GM18519 (cell line): ENCODE measurements around the gene NTF3.

Source experiments
- ATAC-seq: cut with Tn5 transposase; IDR thresholded peaks from one replicate; pipeline ENCODE4 v1.9.1; 2021; ENCODE audit warnings: mild to moderate bottlenecking, moderate library complexity; ENCODE audit not compliant: unreplicated experiment, low FRiP score

Gene NTF3

DNA sequence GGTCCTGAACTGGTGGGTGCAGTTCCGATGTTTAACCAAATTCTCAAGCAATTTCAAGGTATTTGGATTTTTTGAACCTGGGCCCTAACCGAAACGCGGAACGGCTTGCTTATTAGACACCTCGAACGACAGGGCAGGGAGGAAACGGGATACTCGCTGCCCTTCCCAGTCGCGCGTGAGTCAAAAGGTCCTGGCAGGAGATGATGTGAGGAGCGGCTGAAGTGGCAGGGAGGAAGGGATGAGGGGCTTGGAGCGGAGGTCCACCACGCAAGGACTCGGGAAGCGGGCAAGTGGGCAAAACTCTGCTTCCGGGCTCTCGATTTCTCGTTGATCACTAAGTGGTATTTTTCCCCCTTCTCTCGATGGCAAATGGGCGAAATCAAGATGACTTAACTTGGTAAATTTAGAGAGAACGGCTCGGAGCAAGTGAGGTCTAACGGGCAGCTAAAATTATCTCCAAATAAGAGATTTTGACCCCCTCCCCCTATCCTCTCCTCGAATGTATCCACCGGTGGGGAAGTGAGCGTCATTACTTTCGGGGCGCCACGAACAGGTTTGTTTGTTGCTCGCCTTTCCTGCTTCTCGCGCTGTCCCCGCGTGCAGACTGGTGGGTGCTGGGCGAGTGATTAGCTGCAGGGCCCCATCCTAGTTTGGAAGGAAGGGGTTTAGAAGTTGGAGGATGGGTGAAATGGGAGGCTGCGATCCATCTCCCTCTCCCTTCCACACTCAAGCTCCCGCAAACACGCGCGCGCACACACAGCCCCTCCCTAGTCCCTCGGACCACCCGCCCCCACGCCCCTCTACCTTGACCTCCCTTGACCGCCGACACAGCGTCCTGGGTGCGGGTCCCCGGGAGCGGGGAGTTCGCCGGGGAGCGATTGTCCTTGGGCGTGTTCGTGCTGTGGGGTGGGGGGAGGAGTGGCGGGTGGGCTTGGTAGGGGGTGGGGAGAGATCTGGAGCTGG, 986 bp upstream of the NTF3 start:
- no peak for ATAC-seq

DNA sequence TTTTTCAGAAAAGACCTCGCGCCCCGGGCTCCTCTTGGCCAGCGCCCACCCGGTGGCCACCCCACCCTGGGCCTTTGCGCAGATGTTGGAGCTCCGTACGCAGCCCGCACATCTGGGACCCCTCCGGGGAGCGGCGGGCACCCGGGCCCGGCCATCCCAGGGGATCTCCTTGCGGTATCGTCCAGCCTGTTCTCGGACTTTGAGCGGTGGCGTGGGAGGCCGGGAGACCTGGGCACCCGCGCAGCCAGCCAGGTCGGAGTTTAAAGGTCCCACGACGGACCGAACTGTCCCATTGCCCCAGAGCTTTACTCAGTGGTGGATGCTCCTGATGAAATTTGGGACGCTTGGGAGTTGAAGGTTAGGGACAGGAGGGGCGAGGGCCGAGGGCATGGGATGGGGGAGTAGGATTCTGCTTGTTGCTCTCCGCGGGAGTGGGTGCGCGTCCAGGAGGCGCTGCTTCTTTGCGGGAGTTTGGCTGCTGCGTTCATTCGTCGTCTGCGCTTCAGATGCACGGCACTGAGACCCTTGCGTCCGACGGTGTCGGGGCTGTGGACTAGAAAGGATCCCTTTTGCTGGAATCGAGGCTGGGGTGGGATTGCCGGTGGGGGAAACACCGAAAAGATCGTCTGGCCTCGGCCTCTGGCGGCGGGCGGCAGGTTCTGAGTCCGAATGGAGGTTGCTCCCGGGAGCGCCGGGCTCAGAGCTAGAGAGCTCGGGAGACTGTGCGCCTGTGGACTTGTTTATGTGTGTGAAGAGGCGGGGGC, 1.4 kb downstream of the NTF3 start:
- no peak for ATAC-seq

- ATAC-seq, result no peak
These were observed 2.1 kb downstream of the NTF3 start for GRCh38 chr12:5433845-5434646.

DNA sequence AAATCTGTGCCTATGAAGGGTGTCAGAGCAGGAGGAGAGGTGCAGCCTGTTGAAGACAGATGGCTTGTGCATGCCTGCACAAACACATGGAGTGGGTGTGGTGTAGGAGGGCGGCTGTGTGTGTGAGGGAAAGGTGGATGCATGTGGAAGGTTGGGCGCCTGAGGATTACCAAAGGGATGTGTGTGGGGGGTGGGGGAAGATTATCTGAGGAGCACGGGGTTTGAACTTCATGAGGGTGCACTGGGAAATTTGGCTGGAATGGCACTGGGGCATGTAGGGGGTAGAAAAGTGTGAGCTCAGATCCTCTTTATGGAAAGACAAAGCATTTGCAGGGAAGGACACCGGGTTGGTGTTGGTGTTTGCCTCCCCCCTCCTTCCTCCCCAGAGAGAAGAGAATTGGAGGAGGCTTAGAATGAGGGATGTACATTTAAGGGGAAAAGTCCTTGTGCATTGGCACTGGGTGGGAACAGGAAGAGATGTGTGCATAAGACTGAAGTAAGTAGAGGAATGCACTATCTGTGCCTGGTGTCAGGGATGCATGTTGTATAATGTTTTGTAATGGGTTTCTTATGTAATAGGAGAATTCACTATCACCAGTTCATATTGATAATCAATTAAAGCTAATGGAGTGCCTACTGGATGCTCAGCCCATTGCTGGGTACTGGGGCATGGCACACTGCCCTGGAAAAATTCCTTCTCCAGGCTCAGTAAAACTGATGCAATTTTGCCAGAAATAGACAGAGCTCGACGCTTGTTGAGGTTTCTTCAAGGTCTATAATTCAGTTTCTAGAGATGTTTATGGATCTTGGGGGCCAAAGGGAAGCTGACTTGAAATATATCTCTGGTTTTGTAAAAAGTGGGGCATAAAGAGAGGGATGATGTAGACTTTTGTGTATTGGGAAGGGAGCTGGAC, 3.0 kb downstream of the NTF3 start:
- no peak for ATAC-seq

DNA sequence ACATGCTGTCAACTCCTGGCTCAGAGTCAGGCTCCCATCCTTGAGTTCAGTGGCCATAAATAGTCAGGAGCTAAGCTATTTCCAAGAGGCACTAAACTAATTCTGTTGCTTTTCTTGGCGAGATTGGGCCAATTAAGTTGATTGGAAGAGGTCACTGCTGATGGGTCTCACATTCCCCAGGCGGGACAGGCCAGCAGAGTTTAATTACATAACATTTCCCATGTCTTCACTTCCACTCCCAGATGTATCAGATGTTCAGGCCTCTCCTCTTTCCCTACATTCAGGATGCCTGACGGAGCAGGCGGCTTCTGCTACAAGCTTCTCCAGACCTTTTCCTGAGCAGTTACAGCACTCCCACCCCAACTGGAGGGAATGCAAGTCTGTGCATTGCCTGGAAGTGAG, 5.3 kb downstream of the NTF3 start:
- no peak for ATAC-seq

GRCh38 chr12:5437589-5437988, 5.7 kb downstream of the NTF3 start:
- no peak for ATAC-seq

DNA sequence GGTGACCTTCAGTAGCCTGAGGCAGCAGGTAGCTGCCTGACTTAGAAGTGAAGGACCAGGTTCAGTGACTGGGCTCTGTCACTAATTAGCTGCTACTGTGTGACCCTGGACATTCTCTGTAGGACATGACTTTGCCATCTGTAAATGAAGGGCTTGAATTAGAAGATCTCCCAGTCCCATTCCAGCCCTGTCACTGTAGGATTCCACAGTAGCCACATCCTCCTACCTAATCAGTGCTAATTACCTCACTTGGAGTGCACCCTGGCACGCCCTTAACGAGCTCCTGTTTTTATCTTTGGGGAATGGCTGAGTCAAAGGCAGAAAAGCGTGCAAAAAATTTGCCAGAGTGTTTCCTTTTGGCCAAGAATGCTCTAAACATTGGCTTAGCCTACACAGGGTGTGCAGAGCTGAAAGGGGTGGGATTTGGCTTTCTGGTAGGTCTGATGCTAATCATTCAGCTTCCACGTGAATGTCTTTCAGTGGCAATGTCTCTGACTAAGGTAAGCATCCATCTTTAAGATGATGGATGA, 6.8 kb downstream of the NTF3 start:
- no peak for ATAC-seq

DNA sequence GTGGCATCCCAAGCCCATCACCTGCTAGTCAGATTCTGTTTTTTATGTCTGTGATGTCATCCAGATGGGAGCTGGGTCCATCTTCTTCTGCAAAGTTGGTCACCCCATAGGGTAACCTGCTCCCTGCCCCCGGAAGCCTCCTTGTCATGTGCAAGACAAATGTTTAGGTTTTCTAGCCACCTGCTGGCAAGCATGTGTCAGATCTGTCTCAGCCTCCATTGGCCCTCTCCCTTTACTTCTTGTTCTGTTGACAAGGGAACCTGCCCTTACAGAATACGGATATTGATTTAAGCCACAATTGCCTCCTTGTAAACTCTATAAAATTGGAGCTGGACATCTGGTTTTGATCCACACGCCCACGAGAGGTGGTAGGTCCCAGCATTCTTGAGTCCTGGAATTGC, 7.5 kb downstream of the NTF3 start:
- ATAC-seq, result no peak

GRCh38 chr12:5439788-5440300, 7.9 kb downstream of the NTF3 start:
- ATAC-seq, result no peak

- ATAC-seq, result no peak
These were observed 9.1 kb downstream of the NTF3 start for GRCh38 chr12:5440978-5441377.

GRCh38 chr12:5441497-5442236, 9.8 kb downstream of the NTF3 start:
- ATAC-seq, result no peak

- ATAC-seq, result no peak
These were observed 10.5 kb downstream of the NTF3 start for GRCh38 chr12:5442251-5443006.

- ATAC-seq, result no peak
These were observed 12.6 kb downstream of the NTF3 start for GRCh38 chr12:5444520-5444919.

GRCh38 chr12:5447320-5447719, 15.4 kb downstream of the NTF3 start:
- ATAC-seq, result no peak

DNA sequence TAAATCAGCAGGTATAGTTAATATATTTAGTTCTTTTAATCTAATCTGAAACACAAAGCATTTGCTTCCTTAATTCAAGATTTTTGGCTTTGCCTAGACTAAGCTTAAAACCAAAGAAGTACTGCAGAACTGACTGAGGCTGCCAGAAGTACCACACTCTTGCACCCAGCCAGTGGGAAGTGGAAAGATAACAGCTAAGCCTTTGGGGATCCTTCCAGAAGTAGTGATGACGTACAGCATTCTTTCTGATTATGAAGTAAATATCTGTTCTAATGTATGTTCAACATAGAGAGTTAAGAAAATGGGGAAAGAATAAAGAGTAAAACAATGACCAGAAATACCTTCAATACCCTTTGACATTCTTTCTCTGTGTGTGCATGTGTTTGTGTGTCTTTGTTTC, 19.3 kb downstream of the NTF3 start:
- no peak for ATAC-seq

GRCh38 chr12:5452569-5452968, 20.7 kb downstream of the NTF3 start:
- no peak for ATAC-seq

GRCh38 chr12:5453466-5453865, 21.6 kb downstream of the NTF3 start:
- ATAC-seq, result no peak

DNA sequence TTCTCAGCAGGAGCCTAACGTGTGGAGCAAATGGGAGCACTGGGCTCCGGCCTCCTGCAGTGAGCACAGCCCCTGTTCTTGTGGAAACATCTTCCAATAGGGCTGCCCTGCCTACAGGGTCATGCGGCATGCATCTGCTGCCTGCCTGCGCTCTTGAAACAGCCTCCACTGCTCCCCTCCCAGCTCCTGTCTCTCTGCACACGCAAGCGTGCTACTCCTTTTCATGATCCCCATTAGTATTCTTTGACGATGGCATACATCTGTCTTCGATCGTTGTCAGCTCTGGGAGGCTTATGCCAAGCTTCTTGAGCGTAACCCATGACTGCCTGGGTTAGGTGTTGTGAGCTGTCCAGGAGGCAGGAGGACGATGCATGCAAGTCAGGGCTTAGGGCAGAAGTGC, 23.1 kb downstream of the NTF3 start:
- ATAC-seq, result no peak
